LNCaP clone FGC (cell line): ENCODE data around the gene CTBP2.

ENCODE experiments used
- DNase-seq: peaks from one replicate; pipeline ENCODE4 v3.0.0-alpha.2; 2011; ENCODE audit warnings: low read depth
- H3K4me3 ChIP-seq: 2 replicates; pipeline ENCODE4 v1.5.1; 2011; ENCODE audit warnings: mild to moderate bottlenecking, low read depth, low read length, control low read depth
- TF ChIP-seq, protein P1 (sequence below): IDR thresholded peaks from 2 replicates; pipeline ENCODE4 v1.5.1; 2012; ENCODE audit warnings: mild to moderate bottlenecking; ENCODE audit not compliant: control insufficient read depth, insufficient read depth; ENCODE audit errors: extremely low read depth

The CTBP2 gene

DNA sequence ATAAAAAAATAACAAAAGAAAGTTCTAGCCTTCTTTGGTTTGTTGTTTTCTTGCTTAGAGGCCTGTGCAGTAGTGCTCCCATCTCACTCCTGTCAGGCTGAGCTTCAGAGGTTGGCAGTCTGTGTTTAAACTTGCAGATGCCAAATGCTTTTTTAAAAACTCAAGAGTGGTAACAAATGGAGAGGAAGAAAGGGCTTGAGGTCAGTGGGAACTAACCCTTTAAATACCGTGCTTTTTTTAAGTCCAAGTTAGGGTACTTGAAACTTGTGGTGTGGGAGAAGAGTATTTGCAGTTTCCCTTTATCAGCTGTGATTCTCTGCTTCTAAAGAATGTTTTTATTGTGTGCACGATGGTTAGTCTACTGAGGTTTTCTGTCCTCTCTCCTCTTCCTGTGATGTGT lies 189.1 kb downstream of the CTBP2 start:
- H3K4me3 ChIP-seq = no peak overlapping the region
- DNase-seq = no peak
- TF ChIP-seq, protein P1, sequence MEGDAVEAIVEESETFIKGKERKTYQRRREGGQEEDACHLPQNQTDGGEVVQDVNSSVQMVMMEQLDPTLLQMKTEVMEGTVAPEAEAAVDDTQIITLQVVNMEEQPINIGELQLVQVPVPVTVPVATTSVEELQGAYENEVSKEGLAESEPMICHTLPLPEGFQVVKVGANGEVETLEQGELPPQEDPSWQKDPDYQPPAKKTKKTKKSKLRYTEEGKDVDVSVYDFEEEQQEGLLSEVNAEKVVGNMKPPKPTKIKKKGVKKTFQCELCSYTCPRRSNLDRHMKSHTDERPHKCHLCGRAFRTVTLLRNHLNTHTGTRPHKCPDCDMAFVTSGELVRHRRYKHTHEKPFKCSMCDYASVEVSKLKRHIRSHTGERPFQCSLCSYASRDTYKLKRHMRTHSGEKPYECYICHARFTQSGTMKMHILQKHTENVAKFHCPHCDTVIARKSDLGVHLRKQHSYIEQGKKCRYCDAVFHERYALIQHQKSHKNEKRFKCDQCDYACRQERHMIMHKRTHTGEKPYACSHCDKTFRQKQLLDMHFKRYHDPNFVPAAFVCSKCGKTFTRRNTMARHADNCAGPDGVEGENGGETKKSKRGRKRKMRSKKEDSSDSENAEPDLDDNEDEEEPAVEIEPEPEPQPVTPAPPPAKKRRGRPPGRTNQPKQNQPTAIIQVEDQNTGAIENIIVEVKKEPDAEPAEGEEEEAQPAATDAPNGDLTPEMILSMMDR = no peak

DNA sequence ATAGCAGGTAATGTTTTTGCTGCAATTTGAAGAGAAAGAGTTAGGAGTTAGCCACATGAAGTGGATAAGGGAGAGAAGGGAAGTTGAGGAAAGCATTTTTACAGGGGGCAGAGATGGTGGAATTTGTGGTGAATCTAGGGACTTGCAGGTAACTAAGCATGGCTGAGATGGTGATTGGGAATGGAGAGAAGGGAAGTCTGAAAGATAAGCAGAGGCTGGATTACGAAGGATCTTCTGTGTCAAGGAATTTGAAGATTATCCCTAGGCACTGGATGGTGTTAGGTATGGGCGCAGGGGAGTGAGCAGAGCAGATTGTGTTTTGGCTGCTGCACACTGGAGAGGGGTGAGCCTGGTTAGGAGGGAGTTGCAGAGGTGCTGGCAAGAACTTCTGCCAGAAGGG lies 193.1 kb downstream of the CTBP2 start:
- H3K4me3 ChIP-seq = no peak overlapping the region
- TF ChIP-seq, protein P1 = no peak
- no peak for DNase-seq

DNA sequence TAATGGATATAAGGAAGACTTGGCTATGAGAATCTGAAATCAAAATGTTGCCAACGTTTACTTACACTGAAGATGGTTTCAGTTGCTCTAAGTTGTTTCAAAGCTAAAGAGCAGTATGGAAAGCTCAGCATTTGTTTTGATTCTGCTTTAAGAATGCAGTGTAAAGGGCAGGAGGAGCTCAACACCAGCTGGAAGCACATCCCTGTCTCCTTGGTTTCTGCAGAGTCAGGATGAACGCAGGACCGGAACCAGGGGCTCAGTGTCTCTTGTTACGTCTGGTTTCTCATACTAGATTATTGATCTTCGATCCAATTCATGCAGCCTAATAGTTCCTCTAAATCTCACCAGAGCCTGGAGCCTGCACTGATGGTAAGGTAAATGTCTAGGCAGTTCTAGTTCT lies 194.4 kb downstream of the CTBP2 start:
- DNase-seq = no peak
- H3K4me3 ChIP-seq = no peak overlapping the region
- TF ChIP-seq, protein P1 = no peak

DNA sequence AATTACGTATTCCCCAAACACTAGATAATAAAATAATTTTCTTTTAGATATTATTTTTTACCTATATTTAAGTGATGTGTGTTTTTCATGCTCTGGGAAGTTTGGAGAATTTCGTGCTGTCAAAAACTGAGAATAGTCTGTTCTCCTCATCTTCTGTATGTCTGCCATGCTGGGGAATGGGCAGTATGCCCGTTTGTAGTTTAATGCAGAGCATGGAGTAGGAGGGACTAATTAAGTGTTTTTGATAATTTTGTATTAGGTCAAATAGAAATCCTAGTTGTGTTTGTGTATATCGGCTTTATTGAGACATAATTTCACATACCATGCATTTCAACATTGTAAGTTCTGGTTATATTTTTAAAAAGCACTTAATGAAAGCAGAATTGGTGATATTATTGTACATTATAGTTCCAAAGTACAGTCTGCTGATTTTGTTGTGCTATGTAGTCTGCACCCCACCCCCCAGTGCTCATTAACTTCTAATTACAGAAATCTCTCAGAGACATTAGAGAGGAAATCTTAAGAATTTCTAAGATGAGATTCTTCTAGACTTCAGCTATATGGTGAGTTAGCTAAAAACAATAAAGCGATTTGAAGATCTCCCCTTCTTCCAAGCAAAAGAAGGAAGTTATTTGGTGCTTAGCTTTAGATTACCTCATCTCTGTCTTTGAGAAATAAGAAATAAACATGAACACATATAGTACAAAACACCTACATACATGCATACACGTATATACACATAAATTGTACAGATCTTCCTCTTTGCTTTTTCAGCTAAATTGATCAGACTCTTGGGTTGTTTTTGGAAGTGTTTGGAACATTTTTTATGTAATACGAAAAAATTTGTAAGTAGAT lies 196.3 kb downstream of the CTBP2 start:
- TF ChIP-seq, protein P1 = no peak
- DNase-seq = no peak
- no peak overlapping the region for H3K4me3 ChIP-seq

DNA sequence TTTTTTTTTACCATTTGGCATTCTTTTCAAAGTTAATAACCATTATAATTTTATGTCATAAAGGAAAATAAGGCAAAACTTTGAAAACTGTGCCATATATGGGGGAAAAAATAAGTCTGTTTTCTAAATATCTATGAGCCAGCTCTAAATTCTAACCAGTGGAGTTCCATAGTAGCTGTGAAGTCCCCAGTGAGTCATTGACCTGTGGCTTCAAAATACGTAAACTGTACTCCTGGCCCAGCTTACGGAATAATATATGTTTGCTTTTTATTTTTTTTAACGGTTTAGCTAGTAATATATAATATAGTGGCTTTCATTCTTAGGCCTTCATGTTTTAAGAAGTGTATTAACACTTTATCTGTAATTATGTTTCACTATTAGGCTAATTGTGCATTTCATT lies 197.9 kb downstream of the CTBP2 start:
- no peak for DNase-seq
- H3K4me3 ChIP-seq = no peak overlapping the region
- TF ChIP-seq, protein P1 = no peak

DNA sequence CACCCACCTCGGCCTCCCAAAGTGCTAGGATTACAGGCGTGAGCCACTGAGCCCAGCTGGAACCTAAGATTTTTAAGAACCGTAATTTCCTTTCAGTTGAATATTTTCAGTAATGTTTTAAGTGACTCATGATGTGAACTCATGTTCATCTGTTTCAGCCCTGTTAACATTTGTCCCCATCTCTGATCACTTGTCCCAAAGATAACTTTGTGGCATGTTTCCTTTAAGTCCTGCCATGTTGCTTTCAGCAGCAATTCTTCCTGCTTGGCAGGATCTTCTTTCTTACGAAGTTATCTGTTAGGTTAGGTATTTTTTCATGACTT lies 199.2 kb downstream of the CTBP2 start:
- no peak overlapping the region for H3K4me3 ChIP-seq
- no peak for DNase-seq

More for the DNA sequence above, 199.2 kb downstream of the CTBP2 start:
- TF ChIP-seq, protein P1 = no peak
